Calu3 (cell line): Measurements from ENCODE around the gene RAD51B. TPM values are rescaled to one million over a fixed set of nuclear protein-coding genes. Genes with fewer than 3 reads are reported as not detected.

Experiments
- BruUV-seq: library from RNA; stranded (reverse); fragments of 400-500 nt; replicated peaks from 2 replicates; lab custom pipeline; 2021; lab: Mats Ljungman, UMichigan
- CTCF ChIA-PET: fragments of 300-600 bp; sonication (Branson Sonifier 250); formaldehyde crosslinking; loops from one replicate; lab custom pipeline; 2022; ENCODE audit warnings: antibody characterized with exemption; lab: Charles Lee
- DNase-seq: peaks from one replicate; pipeline ENCODE4 v3.0.0; 2022
- H3K27ac Mint-ChIP-seq: one replicate; pipeline ENCODE4 v1.8.0; 2022; ENCODE audit warnings: mixed read lengths; ENCODE audit not compliant: unreplicated experiment
- H3K27me3 Mint-ChIP-seq: one replicate; pipeline ENCODE4 v1.8.0; 2022; ENCODE audit warnings: mixed read lengths; ENCODE audit not compliant: unreplicated experiment
- H3K36me3 Mint-ChIP-seq: one replicate; pipeline ENCODE4 v1.8.0; 2022; ENCODE audit warnings: mild to moderate bottlenecking, moderate library complexity, mixed read lengths; ENCODE audit not compliant: insufficient read depth, unreplicated experiment
- H3K4me1 Mint-ChIP-seq: one replicate; pipeline ENCODE4 v1.8.0; 2022; ENCODE audit warnings: mild to moderate bottlenecking, low read depth, mixed read lengths; ENCODE audit not compliant: unreplicated experiment
- H3K4me3 Mint-ChIP-seq: one replicate; pipeline ENCODE4 v1.8.0; 2022; ENCODE audit warnings: mild to moderate bottlenecking, low read depth, moderate library complexity, mixed read lengths; ENCODE audit not compliant: unreplicated experiment
- H3K9me3 Mint-ChIP-seq: one replicate; pipeline ENCODE4 v1.8.0; 2022; ENCODE audit warnings: low read depth, mixed read lengths; ENCODE audit not compliant: unreplicated experiment
- intact Hi-C: fragments of 100-400 bp; cut with micrococcal nuclease; formaldehyde crosslinking; loops from one replicate; pipeline ENCODE4 v1.10.0; 2022; ENCODE audit not compliant: unreplicated experiment
- total RNA-seq: library from RNA; stranded (reverse); gene quantifications from 2 replicates; pipeline ENCODE4 v1.2.3, GENCODE V29; 2022
- TF ChIP-seq, protein P1 (sequence below): fragments of 200-600 bp; IDR thresholded peaks from one replicate; pipeline ENCODE4 v1.8.0; 2022; ENCODE audit warnings: antibody characterized with exemption; ENCODE audit not compliant: unreplicated experiment

Gene RAD51B
- total RNA-seq, 1 experiment from 2014 or later = 24.7 TPM

DNA sequence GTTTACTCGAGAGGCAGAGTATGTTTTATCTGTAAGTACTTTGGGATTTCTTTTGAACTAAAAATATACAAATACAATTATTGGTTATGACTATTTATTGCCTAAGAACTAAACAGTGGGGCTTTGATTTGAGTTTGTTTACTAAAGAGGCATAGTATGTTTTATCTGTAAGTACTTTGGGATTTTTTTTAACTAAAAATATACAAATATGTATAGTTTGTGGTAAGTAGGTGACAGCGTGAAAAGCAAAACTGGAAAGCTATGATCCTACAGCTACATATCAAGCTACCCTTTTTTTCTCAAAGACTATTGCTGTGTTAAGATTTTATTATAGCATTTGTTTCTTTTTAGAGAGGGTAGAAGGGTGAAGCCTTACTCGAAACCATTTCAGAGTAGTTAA is 171.0 kb downstream of the RAD51B start:
- no TSS peak for BruUV-seq
- TF ChIP-seq, protein P1, sequence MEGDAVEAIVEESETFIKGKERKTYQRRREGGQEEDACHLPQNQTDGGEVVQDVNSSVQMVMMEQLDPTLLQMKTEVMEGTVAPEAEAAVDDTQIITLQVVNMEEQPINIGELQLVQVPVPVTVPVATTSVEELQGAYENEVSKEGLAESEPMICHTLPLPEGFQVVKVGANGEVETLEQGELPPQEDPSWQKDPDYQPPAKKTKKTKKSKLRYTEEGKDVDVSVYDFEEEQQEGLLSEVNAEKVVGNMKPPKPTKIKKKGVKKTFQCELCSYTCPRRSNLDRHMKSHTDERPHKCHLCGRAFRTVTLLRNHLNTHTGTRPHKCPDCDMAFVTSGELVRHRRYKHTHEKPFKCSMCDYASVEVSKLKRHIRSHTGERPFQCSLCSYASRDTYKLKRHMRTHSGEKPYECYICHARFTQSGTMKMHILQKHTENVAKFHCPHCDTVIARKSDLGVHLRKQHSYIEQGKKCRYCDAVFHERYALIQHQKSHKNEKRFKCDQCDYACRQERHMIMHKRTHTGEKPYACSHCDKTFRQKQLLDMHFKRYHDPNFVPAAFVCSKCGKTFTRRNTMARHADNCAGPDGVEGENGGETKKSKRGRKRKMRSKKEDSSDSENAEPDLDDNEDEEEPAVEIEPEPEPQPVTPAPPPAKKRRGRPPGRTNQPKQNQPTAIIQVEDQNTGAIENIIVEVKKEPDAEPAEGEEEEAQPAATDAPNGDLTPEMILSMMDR = no peak
- CTCF ChIA-PET = no interaction called here
- H3K9me3 Mint-ChIP-seq = no peaks in the 10 kb centered on the region
- intact Hi-C loops = no loop called here
- no peak overlapping the region for H3K4me3 Mint-ChIP-seq
- H3K27me3 Mint-ChIP-seq = no peaks in the 10 kb centered on the region
- H3K27ac Mint-ChIP-seq = no peak overlapping the region
- no peaks in the 10 kb centered on the region for H3K4me1 Mint-ChIP-seq
- DNase-seq = no peak
- H3K36me3 Mint-ChIP-seq = no peaks in the 10 kb centered on the region

DNA sequence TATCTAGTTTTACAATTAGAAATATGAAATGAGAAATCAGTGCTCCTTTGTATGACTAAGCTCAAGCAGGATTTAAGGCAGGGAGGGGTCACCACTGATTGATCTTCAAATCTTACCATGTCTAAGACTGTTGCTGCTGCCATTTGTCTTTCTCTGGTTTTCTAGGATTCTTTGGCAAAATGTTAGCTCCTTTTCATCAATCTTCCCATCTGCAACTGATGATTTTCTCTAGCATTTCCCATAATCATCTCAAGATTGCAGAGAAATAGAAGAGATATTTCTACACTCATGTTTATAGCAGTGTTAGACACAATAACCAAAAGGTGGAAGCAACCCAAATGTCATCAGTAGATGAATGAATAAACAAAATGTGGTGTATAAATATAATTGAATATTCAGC is 175.0 kb downstream of the RAD51B start:
- intact Hi-C loops = no loop called here
- H3K4me3 Mint-ChIP-seq = no peak overlapping the region
- CTCF ChIA-PET = interaction anchor here (0.6 kb wide), 1 partner anchor 68 kb away, joined by 3 read pairs; no protein-coding TSS in a partner anchor
- no peaks in the 10 kb centered on the region for H3K27me3 Mint-ChIP-seq
- TF ChIP-seq, protein P1 = no peak
- BruUV-seq = no TSS peak
- no peak for DNase-seq
- no peaks in the 10 kb centered on the region for H3K9me3 Mint-ChIP-seq
- no peaks in the 10 kb centered on the region for H3K36me3 Mint-ChIP-seq
- H3K4me1 Mint-ChIP-seq = peaks cover 2% of the 10 kb centered on the region
- no peak overlapping the region for H3K27ac Mint-ChIP-seq

DNA sequence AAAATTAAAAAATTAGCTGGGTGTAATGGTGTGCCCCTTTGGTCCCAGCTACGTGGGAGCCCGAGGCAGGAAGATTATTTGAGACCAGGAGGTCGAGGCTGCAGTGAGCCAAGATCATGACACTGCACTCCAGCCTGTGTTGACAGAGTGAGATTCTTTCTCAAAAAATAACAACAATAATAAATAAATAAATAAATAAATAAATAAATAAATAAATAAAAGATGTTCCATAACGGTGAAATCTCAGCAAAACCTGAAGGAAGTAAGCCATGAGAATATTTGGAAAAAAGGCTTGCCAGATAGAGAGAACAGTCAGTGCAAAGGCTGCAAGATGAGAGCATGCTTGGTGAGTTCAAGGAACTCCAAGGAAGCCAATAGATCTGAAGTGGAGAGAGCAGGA is 176.7 kb downstream of the RAD51B start:
- TF ChIP-seq, protein P1 = no peak
- Mint-ChIP-seq H3K9me3 (no peaks in the 10 kb centered on the region), H3K4me3 (no peak overlapping the region), H3K36me3 (no peaks in the 10 kb centered on the region), H3K4me1 (peaks cover 8% of the 10 kb centered on the region), H3K27me3 (no peaks in the 10 kb centered on the region), H3K27ac (no peak overlapping the region)
- intact Hi-C loops = no loop called here
- DNase-seq = no peak
- CTCF ChIA-PET = no interaction called here
- BruUV-seq = no TSS peak

DNA sequence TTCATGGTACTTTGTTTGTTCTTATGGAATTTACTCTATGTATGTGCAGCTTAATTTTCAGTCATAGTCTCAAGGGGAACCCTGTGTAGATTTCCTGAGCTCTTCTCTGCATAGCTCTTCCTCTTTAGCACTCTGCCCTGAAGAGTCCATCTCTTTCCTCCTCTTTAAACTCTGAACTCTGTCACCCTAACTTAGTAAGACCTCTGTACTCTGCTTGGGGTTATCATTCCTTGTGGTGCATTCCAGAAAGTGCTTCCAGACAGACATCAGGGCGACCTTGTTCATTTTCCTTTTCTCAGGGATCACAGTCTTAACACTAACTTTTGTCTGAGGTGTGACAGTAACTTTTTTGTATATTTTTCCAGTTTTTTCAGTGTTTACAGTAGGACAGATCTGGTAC is 179.3 kb downstream of the RAD51B start:
- Mint-ChIP-seq H3K36me3 (no peaks in the 10 kb centered on the region), H3K27me3 (no peaks in the 10 kb centered on the region), H3K4me1 (peaks cover 8% of the 10 kb centered on the region), H3K9me3 (no peaks in the 10 kb centered on the region), H3K27ac (no peak overlapping the region), H3K4me3 (no peak overlapping the region)
- TF ChIP-seq, protein P1 = no peak
- intact Hi-C loops = no loop called here
- BruUV-seq = no TSS peak
- DNase-seq = no peak
- CTCF ChIA-PET = interaction anchor here (0.6 kb wide), 1 partner anchor 144 kb away, joined by 3 read pairs; no protein-coding TSS in a partner anchor
